HG03108 (cell line): ENCODE measurements around the gene TMPRSS11F.

ENCODE experiments used
- ATAC-seq: cut with Tn5 transposase; IDR thresholded peaks from one replicate; pipeline ENCODE4 v1.9.1; 2021; ENCODE audit warnings: moderate library complexity; ENCODE audit not compliant: unreplicated experiment

The TMPRSS11F gene

GRCh38 chr4:68079928-68080327, 49.7 kb downstream of the TMPRSS11F start:
- ATAC-seq = no peak

GRCh38 chr4:68077737-68078136, 51.9 kb downstream of the TMPRSS11F start:
- no peak for ATAC-seq

GRCh38 chr4:68077301-68077700, 52.4 kb downstream of the TMPRSS11F start:
- ATAC-seq = no peak

DNA sequence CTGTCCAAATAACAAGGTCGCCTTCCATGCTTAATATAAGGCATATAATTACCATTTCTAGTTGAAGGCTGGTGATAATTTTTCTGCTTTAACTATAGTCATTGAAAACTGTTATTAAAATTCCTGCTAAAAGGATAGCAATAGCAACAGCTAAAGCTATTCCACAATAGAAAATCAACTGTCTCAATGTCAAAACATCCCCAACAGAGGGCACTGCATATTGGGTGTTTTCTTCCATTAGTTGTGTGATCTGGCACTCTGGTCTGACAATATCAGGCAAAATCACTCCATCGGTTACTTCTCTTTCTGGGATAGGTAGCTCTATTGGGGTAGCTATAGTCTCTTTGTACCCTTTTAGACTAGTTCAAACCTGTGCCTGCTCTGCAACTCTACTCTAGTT, 53.5 kb downstream of the TMPRSS11F start:
- no peak for ATAC-seq

GRCh38 chr4:68074397-68074796, 55.3 kb downstream of the TMPRSS11F start:
- ATAC-seq = no peak

DNA sequence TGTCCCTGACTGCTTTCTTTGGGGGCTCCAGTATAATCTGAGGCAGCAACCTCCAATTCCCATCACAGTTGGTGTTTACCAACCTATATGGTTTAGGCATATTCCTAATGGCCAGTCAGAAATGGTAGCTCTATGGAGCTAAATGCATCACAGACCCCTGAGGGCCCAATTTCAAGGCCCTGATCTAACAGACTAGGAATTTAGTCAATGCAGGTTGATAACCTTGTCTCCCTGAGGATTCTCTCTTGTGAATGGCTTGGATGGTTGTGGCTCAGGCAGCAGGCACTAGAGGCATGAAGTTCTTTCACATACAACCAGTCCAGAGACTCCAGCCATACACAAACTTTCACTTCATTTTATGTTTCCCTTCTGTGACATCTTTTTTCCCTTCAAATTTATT, 59.4 kb downstream of the TMPRSS11F start:
- no peak for ATAC-seq

- ATAC-seq = no peak
These were observed 67.2 kb downstream of the TMPRSS11F start for GRCh38 chr4:68062501-68062900.

GRCh38 chr4:68038272-68038671, 91.4 kb downstream of the TMPRSS11F start:
- ATAC-seq = no peak

DNA sequence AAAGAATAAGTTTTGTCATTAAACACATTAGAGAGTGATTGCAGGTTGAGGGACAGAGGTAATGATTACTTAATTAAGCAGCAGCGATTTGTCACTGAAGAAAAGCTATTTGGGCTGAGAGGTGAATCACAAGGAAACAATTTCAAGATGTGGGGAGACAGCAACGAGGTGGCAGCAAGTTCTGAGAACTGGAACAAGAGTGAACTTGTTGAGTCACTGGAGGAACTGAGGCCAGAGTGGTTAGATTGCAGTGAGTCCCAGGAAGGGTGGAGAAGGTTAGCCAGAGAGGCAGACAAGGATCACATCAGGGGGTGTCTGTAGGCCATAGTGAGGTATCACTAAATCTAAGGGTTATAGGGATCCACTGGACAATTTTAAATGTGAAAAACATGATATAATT, 108.5 kb downstream of the TMPRSS11F start:
- ATAC-seq = no peak

DNA sequence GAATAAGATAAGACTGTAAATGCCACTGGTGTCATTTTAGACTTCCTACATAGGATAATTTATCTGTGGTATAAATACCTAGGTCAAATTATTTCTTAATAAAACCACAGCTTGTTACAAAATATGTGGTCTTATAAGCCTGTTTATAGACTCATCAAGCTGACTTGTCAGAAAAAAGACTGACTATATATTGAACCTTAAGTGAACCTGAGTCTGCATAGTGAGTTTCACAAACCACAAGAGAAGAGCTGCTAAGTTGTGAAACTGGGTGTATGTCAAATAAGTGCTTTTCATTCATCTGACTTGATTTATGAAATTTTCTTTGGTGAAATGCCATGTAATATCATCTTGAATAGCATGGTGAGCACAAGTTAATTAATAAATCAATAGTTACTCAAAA, 118.0 kb downstream of the TMPRSS11F start:
- no peak for ATAC-seq
